ENCODE results near the gene MRPL52. TPM values are rescaled to one million over a fixed set of nuclear protein-coding genes. Genes with fewer than 3 reads are reported as not detected.

Gene MRPL52
- total and polyA plus RNA-seq, 2 of the 13 experiments (the other 11 are each of a cell fraction or from before 2014, with no cell fraction given), result 118 to 329 TPM

GRCh38 chr14:22852940-22853767, 23.5 kb downstream of the MRPL52 start (continued):
- TF ChIP-seq, protein P1, sequence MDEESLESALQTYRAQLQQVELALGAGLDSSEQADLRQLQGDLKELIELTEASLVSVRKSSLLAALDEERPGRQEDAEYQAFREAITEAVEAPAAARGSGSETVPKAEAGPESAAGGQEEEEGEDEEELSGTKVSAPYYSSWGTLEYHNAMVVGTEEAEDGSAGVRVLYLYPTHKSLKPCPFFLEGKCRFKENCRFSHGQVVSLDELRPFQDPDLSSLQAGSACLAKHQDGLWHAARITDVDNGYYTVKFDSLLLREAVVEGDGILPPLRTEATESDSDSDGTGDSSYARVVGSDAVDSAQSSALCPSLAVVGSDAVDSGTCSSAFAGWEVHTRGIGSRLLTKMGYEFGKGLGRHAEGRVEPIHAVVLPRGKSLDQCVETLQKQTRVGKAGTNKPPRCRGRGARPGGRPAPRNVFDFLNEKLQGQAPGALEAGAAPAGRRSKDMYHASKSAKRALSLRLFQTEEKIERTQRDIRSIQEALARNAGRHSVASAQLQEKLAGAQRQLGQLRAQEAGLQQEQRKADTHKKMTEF (CRISPR knock-in tag; IDR thresholded peaks at IDR 0.05), result peak; percentile 88
- TF ChIP-seq ZNF136 (CRISPR knock-in tag; IDR thresholded peaks at IDR 0.05; ENCODE audit: low read depth), result peak; percentile 94; the same call in 1 of the 2 replicates
- TF ChIP-seq SP5 (CRISPR knock-in tag; IDR thresholded peaks at IDR 0.05; ENCODE audit: borderline replicate concordance, low read depth), result peak; percentile 48; the same call in 1 of the 2 replicates
- TF ChIP-seq BHLHE40 (IDR thresholded peaks at IDR 0.05; ENCODE audit: low read length), result peak; percentile 65
- 0 out of 2 replicates have a peak, but pooled peaks have one; percentile 33 for TF ChIP-seq ADNP (CRISPR knock-in tag; IDR thresholded peaks at IDR 0.05)
- TF ChIP-seq FIP1L1 (IDR thresholded peaks at IDR 0.05; ENCODE audit: borderline replicate concordance, insufficient read depth, low read depth, low read length), result no peak
- no peak; the same call in 1 of the 2 replicates for TF ChIP-seq DNMT3B (CRISPR knock-in tag; conservative IDR thresholded peaks at IDR 0.05)
- TF ChIP-seq PAWR (CRISPR knock-in tag; IDR thresholded peaks at IDR 0.05; ENCODE audit: borderline replicate concordance), result no peak
- TF ChIP-seq, protein P2, sequence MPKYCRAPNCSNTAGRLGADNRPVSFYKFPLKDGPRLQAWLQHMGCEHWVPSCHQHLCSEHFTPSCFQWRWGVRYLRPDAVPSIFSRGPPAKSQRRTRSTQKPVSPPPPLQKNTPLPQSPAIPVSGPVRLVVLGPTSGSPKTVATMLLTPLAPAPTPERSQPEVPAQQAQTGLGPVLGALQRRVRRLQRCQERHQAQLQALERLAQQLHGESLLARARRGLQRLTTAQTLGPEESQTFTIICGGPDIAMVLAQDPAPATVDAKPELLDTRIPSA (CRISPR knock-in tag; IDR thresholded peaks at IDR 0.05; ENCODE audit: borderline replicate concordance), result no peak
- TF ChIP-seq ZNF615 (CRISPR knock-in tag; IDR thresholded peaks at IDR 0.05; ENCODE audit: borderline replicate concordance), result no peak
- TF ChIP-seq DNMT1 (CRISPR knock-in tag; IDR thresholded peaks at IDR 0.05), result peak; percentile 75; the same call in 1 of the 2 replicates
- peak; percentile 75 for TF ChIP-seq ETV6 (CRISPR knock-in tag; conservative IDR thresholded peaks at IDR 0.05)
- TF ChIP-seq HNRNPLL (IDR thresholded peaks at IDR 0.05; ENCODE audit: low read depth, low read length, poor library complexity, severe bottlenecking), result peak; percentile 44
- peak; percentile 81 for TF ChIP-seq ARNTL (CRISPR knock-in tag; IDR thresholded peaks at IDR 0.05)
- peak; percentile 98 for TF ChIP-seq MTF2 (CRISPR knock-in tag; IDR thresholded peaks at IDR 0.05; ENCODE audit: borderline replicate concordance)
- TF ChIP-seq ZSCAN31 (CRISPR knock-in tag; IDR thresholded peaks at IDR 0.05; ENCODE audit: low read depth), result peak; percentile 94
- TF ChIP-seq HOMEZ (CRISPR knock-in tag; IDR thresholded peaks at IDR 0.05; ENCODE audit: low read depth), result peak; percentile 86
- peak; percentile 76 for TF ChIP-seq HMG20B (CRISPR knock-in tag; conservative IDR thresholded peaks at IDR 0.05)
- TF ChIP-seq, protein P3, sequence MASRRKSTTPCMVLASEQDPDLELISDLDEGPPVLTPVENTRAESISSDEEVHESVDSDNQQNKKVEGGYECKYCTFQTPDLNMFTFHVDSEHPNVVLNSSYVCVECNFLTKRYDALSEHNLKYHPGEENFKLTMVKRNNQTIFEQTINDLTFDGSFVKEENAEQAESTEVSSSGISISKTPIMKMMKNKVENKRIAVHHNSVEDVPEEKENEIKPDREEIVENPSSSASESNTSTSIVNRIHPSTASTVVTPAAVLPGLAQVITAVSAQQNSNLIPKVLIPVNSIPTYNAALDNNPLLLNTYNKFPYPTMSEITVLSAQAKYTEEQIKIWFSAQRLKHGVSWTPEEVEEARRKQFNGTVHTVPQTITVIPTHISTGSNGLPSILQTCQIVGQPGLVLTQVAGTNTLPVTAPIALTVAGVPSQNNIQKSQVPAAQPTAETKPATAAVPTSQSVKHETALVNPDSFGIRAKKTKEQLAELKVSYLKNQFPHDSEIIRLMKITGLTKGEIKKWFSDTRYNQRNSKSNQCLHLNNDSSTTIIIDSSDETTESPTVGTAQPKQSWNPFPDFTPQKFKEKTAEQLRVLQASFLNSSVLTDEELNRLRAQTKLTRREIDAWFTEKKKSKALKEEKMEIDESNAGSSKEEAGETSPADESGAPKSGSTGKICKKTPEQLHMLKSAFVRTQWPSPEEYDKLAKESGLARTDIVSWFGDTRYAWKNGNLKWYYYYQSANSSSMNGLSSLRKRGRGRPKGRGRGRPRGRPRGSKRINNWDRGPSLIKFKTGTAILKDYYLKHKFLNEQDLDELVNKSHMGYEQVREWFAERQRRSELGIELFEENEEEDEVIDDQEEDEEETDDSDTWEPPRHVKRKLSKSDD (CRISPR knock-in tag; IDR thresholded peaks at IDR 0.05; ENCODE audit: low read depth), result peak; percentile 91; the same call in 1 of the 2 replicates
- peak; percentile 64; the same call in 1 of the 2 replicates for TF ChIP-seq NCOA1 (CRISPR knock-in tag; IDR thresholded peaks at IDR 0.05)
- TF ChIP-seq ZNF501 (CRISPR knock-in tag; IDR thresholded peaks at IDR 0.05), result peak; percentile 100
- TF ChIP-seq ZNF749 (CRISPR knock-in tag; IDR thresholded peaks at IDR 0.05; ENCODE audit: borderline replicate concordance), result peak; percentile 84; the same call in 1 of the 2 replicates

All from HepG2 (cell line).